GM12873 (cell line): ENCODE measurements around the gene GRIK3.

Source experiments
- CTCF ChIP-seq: IDR thresholded peaks from 2 replicates; pipeline ENCODE4 v1.5.1; 2012; ENCODE audit warnings: low read depth, mild to moderate bottlenecking, moderate library complexity, low read length, control low read depth; ENCODE audit not compliant: insufficient read depth; ENCODE audit errors: missing control alignments

GRIK3 gene

GRCh38 chr1:36994868-36995267, 39.4 kb downstream of the GRIK3 start:
- TF ChIP-seq CTCF = no peak

GRCh38 chr1:36994294-36994693, 40.0 kb downstream of the GRIK3 start:
- TF ChIP-seq CTCF = no peak

GRCh38 chr1:36992139-36992943, 42.0 kb downstream of the GRIK3 start:
- no peak for TF ChIP-seq CTCF

GRCh38 chr1:36991551-36991950, 42.8 kb downstream of the GRIK3 start:
- TF ChIP-seq CTCF = no peak

GRCh38 chr1:36990928-36991327, 43.4 kb downstream of the GRIK3 start:
- no peak for TF ChIP-seq CTCF

- TF ChIP-seq CTCF = no peak
Observed at GRCh38 chr1:36989241-36989640, 45.1 kb downstream of the GRIK3 start.

- no peak for TF ChIP-seq CTCF
Observed at GRCh38 chr1:36988741-36989193, 45.5 kb downstream of the GRIK3 start.

- TF ChIP-seq CTCF = no peak
Observed at GRCh38 chr1:36988321-36988720, 46.0 kb downstream of the GRIK3 start.
